Neural progenitor cell (in vitro differentiated cells): ENCODE data around the gene TRMO. TPM values are rescaled to one million over a fixed set of nuclear protein-coding genes. Genes with fewer than 3 reads are reported as not detected.

Experiments
- DNase-seq: peaks from one replicate; pipeline ENCODE4 v3.0.0-alpha.2; 2016; ENCODE audit warnings: low spot score
- H2AFZ ChIP-seq: fragments of 200-600 bp; sonication (generic); replicated peaks from 2 replicates; pipeline ENCODE4 v1.6.1; 2016; ENCODE audit warnings: antibody characterized with exemption
- H3F3A ChIP-seq: fragments of 200-600 bp; sonication (generic); 2 replicates; pipeline ENCODE4 v1.6.1; 2016; ENCODE audit warnings: antibody characterized with exemption, low read depth
- H3K27ac ChIP-seq: fragments of 200-600 bp; sonication (generic); 2 replicates; pipeline ENCODE4 v1.5.1; 2016; ENCODE audit warnings: mild to moderate bottlenecking
- H3K27me3 ChIP-seq: fragments of 200-600 bp; sonication (generic); 2 replicates; pipeline ENCODE4 v1.6.1; 2016; ENCODE audit warnings: mild to moderate bottlenecking, moderate library complexity
- H3K36me3 ChIP-seq: fragments of 200-600 bp; sonication (generic); 2 replicates; pipeline ENCODE4 v1.5.1; 2016
- H3K4me1 ChIP-seq: fragments of 200-600 bp; sonication (generic); 2 replicates; pipeline ENCODE4 v1.6.1; 2016; ENCODE audit warnings: mixed run types
- H3K4me2 ChIP-seq: fragments of 200-600 bp; sonication (generic); 2 replicates; pipeline ENCODE4 v1.6.1; 2016
- H3K4me3 ChIP-seq: fragments of 200-600 bp; sonication (generic); 2 replicates; pipeline ENCODE4 v1.5.1; 2016
- H3K79me2 ChIP-seq: fragments of 200-600 bp; sonication (generic); 2 replicates; pipeline ENCODE4 v1.6.1; 2016; ENCODE audit warnings: low read depth
- H3K9ac ChIP-seq: fragments of 200-600 bp; sonication (generic); 2 replicates; pipeline ENCODE4 v1.6.1; 2016
- H3K9me3 ChIP-seq: fragments of 200-600 bp; sonication (generic); 2 replicates; pipeline ENCODE4 v1.5.1; 2016; ENCODE audit warnings: low read depth
- H4K20me1 ChIP-seq: fragments of 200-600 bp; sonication (generic); 2 replicates; pipeline ENCODE4 v1.6.1; 2016; ENCODE audit warnings: low read depth
- H3K27ac Mint-ChIP-seq: 3 replicates; pipeline ENCODE4 v1.8.0; 2021; ENCODE audit warnings: mixed read lengths
- H3K27me3 Mint-ChIP-seq: 2 replicates; pipeline ENCODE4 v1.8.0; 2022; ENCODE audit warnings: low read depth, mild to moderate bottlenecking, inconsistent platforms, moderate library complexity, mixed read lengths; ENCODE audit not compliant: insufficient read depth
- H3K36me3 Mint-ChIP-seq: 3 replicates; pipeline ENCODE4 v1.8.0; 2021; ENCODE audit warnings: mixed read lengths
- H3K4me1 Mint-ChIP-seq: 3 replicates; pipeline ENCODE4 v1.8.0; 2021; ENCODE audit warnings: mixed read lengths
- H3K4me3 Mint-ChIP-seq: 3 replicates; pipeline ENCODE4 v1.8.0; 2021; ENCODE audit warnings: mild to moderate bottlenecking, moderate library complexity, mixed read lengths
- H3K9me3 Mint-ChIP-seq: 3 replicates; pipeline ENCODE4 v1.8.0; 2020; ENCODE audit warnings: mixed read lengths
- CTCF ChIP-seq: fragments of 200-600 bp; sonication (generic); IDR thresholded peaks from 2 replicates; pipeline ENCODE4 v1.5.1; 2017; ENCODE audit warnings: antibody characterized with exemption, mild to moderate bottlenecking
- EZH2 ChIP-seq: fragments of 200-600 bp; sonication (generic); IDR thresholded peaks from 2 replicates; pipeline ENCODE4 v1.6.1; 2017; ENCODE audit warnings: antibody characterized with exemption, mild to moderate bottlenecking, moderate library complexity
- EZH2phosphoT487 ChIP-seq: fragments of 200-600 bp; sonication (generic); IDR thresholded peaks from 2 replicates; pipeline ENCODE4 v1.6.1; 2017; ENCODE audit warnings: antibody characterized with exemption
- total RNA-seq: library from RNA; depleted of rRNA; stranded (reverse); fragments of >200 nt; gene quantifications from 2 replicates; pipeline ENCODE4 v1.2.3, GENCODE V29; 2015; ENCODE audit warnings: low replicate concordance

TRMO gene
- total RNA-seq, 1 donor from 2014 or later = 5.7 TPM

GRCh38 chr9:97866848-97867247, 55.5 kb downstream of the TRMO start:
- H4K20me1 ChIP-seq = no peaks in the 10 kb centered on the region
- H3K27ac Mint-ChIP-seq = no peak overlapping the region
- no peak overlapping the region for H3K4me3 ChIP-seq
- H3K27me3 ChIP-seq = peaks cover 41% of the 10 kb centered on the region
- no peaks in the 10 kb centered on the region for H3K36me3 Mint-ChIP-seq
- H3K79me2 ChIP-seq = no peaks in the 10 kb centered on the region
- H3K27ac ChIP-seq = no peak overlapping the region
- H3K4me3 Mint-ChIP-seq = no peak overlapping the region
- H3K9me3 ChIP-seq = peaks cover 10% of the 10 kb centered on the region
- H3K27me3 Mint-ChIP-seq = peaks cover 16% of the 10 kb centered on the region
- H3K4me1 Mint-ChIP-seq = peaks cover 5% of the 10 kb centered on the region
- H3F3A ChIP-seq = no peaks in the 10 kb centered on the region
- no peak for TF ChIP-seq EZH2
- TF ChIP-seq CTCF = no peak
- no peak for TF ChIP-seq EZH2phosphoT487
- H3K9me3 Mint-ChIP-seq = peaks cover 26% of the 10 kb centered on the region
- no peaks in the 10 kb centered on the region for H3K36me3 ChIP-seq
- H3K4me2 ChIP-seq = no peak overlapping the region
- no peak for DNase-seq
- H2AFZ ChIP-seq = no peak overlapping the region
- H3K4me1 ChIP-seq = no peaks in the 10 kb centered on the region
- H3K9ac ChIP-seq = no peak overlapping the region

DNA sequence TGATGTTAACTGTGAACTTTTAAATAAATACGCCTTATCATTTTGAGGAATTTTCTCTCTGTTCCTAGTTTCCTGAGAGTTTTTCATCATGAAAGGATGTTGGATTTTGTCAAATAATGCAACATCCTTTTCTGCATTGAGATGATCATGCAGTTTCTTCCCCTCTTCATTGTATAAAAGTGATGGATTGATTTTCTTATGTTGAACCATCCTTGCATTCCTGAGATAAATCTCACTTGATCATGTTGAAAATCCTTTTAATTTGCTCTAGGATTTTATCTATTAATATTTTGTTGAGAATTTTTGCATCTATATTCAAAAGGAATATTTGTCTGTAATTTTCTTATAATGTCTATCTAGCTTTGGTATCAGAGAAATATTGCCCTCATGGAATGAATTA, 56.0 kb downstream of the TRMO start:
- no peak overlapping the region for H2AFZ ChIP-seq
- H3K4me1 ChIP-seq = no peaks in the 10 kb centered on the region
- peaks cover 46% of the 10 kb centered on the region for H3K27me3 ChIP-seq
- no peak overlapping the region for H3K9ac ChIP-seq
- no peak overlapping the region for H3K27ac ChIP-seq
- no peaks in the 10 kb centered on the region for H3F3A ChIP-seq
- Mint-ChIP-seq H3K36me3 (no peaks in the 10 kb centered on the region), H3K4me3 (no peak overlapping the region), H3K4me1 (peaks cover 5% of the 10 kb centered on the region), H3K27ac (no peak overlapping the region), H3K9me3 (peaks cover 26% of the 10 kb centered on the region), H3K27me3 (peaks cover 21% of the 10 kb centered on the region)
- H3K36me3 ChIP-seq = no peaks in the 10 kb centered on the region
- no peak overlapping the region for H3K4me2 ChIP-seq
- H3K4me3 ChIP-seq = no peak overlapping the region
- DNase-seq = no peak
- no peaks in the 10 kb centered on the region for H4K20me1 ChIP-seq
- peaks cover 10% of the 10 kb centered on the region for H3K9me3 ChIP-seq
- no peaks in the 10 kb centered on the region for H3K79me2 ChIP-seq
- TF ChIP-seq EZH2phosphoT487 (no peak), EZH2 (no peak), CTCF (no peak)

- Histone ChIP-seq H3K4me1 (no peaks in the 10 kb centered on the region), H2AFZ (no peak overlapping the region), H3K27ac (no peak overlapping the region), H3F3A (no peaks in the 10 kb centered on the region), H3K27me3 (peaks cover 65% of the 10 kb centered on the region), H3K9ac (no peak overlapping the region), H3K9me3 (peaks cover 10% of the 10 kb centered on the region), H3K79me2 (no peaks in the 10 kb centered on the region), H3K36me3 (no peaks in the 10 kb centered on the region), H3K4me2 (no peak overlapping the region), H3K4me3 (no peak overlapping the region), H4K20me1 (peaks cover 6% of the 10 kb centered on the region)
- peaks cover 5% of the 10 kb centered on the region for H3K4me1 Mint-ChIP-seq
- TF ChIP-seq EZH2 = no peak
- no peak for TF ChIP-seq EZH2phosphoT487
- TF ChIP-seq CTCF = no peak
- no peak overlapping the region for H3K4me3 Mint-ChIP-seq
- H3K9me3 Mint-ChIP-seq = peaks cover 30% of the 10 kb centered on the region
- H3K27me3 Mint-ChIP-seq = peaks cover 37% of the 10 kb centered on the region
- H3K36me3 Mint-ChIP-seq = no peaks in the 10 kb centered on the region
- no peak for DNase-seq
- no peak overlapping the region for H3K27ac Mint-ChIP-seq
These were observed 57.9 kb downstream of the TRMO start for GRCh38 chr9:97864396-97864795.
